ENCODE data around the gene SORL1.

DNA sequence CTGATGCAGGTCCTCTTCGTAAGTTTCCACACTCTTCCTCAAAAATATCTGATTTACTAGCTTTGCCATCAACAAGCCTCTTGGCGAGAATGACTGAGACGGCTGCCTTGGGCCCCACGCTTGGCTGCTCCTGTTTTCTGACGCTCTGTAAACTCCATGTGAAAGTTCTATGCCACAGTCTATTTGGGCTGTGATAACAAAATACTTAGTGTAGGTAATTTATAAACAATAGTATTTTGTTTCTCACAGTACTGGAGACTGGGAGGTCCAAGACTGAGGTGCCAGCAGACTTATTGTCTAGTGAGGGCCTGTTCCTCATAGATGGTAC, 123.8 kb downstream of the SORL1 start:
- TF ChIP-seq EZH2 (IDR thresholded peaks at IDR 0.05; ENCODE audit: insufficient read depth, poor library complexity, severe bottlenecking): no peak
- no peak for TF ChIP-seq EZH2phosphoT487 (IDR thresholded peaks at IDR 0.05; ENCODE audit: insufficient read depth, low read depth)

All from GM23248 (cell line).